Nephron (organoid): ENCODE data around the gene MYO3B.

Source experiments
- H3K27ac Mint-ChIP-seq, 3 experiments: 2 replicates each; pipeline ENCODE4 v1.8.0; 2020; ENCODE audit warnings: mixed read lengths in 3 of 3, mild to moderate bottlenecking in 2 of 3, moderate library complexity in 1 of 3
- H3K27me3 Mint-ChIP-seq: 2 replicates; pipeline ENCODE4 v1.8.0; 2021; ENCODE audit warnings: low read depth, mild to moderate bottlenecking, moderate library complexity, mixed read lengths
- H3K36me3 Mint-ChIP-seq: 2 replicates; pipeline ENCODE4 v1.8.0; 2020; ENCODE audit warnings: low read depth, mixed read lengths
- H3K4me1 Mint-ChIP-seq: 2 replicates; pipeline ENCODE4 v1.8.0; 2020; ENCODE audit warnings: mixed read lengths
- H3K4me3 Mint-ChIP-seq, 3 experiments: 2 replicates each; pipeline ENCODE4 v1.8.0; 2020; ENCODE audit warnings: mild to moderate bottlenecking in 3 of 3, mixed read lengths in 3 of 3, moderate library complexity in 2 of 3
- H3K9me3 Mint-ChIP-seq: 2 replicates; pipeline ENCODE4 v1.8.0; 2020; ENCODE audit warnings: mixed read lengths
- TF ChIP-seq, protein P1 (sequence below), 3 experiments: fragments of 200-600 bp; sonication (generic); IDR thresholded peaks; one replicate each; pipeline ENCODE4 v1.5.0; 2021; ENCODE audit warnings: antibody characterized with exemption in 3 of 3; ENCODE audit not compliant: unreplicated experiment in 3 of 3

Gene MYO3B

DNA sequence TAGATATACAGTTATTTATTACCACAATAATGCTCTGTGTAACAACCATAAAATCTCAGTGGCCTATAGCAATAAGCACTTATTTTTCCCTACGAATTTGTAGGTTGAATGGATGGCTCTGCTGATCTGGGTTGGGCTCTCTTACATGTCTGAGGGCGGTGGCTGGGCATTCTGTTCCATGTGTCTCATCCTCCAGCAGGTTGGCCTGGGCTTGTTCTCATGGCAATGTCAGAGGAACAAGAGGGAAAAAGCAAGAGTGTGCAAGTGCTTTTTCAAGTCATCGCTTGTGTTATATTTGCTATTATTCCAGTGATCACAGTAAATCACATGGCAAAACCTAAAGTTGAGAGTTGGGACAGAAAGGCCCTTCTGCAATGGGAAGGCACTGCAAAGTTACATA, 30.4 kb upstream of the MYO3B start:
- Mint-ChIP-seq H3K27me3 (no peaks in the 10 kb centered on the region), H3K9me3 (peaks cover 15% of the 10 kb centered on the region), H3K36me3 (no peaks in the 10 kb centered on the region), H3K27ac (no peak overlapping the region), H3K4me3 (no peak overlapping the region), H3K4me1 (peaks cover 27% of the 10 kb centered on the region)
- TF ChIP-seq, protein P1, sequence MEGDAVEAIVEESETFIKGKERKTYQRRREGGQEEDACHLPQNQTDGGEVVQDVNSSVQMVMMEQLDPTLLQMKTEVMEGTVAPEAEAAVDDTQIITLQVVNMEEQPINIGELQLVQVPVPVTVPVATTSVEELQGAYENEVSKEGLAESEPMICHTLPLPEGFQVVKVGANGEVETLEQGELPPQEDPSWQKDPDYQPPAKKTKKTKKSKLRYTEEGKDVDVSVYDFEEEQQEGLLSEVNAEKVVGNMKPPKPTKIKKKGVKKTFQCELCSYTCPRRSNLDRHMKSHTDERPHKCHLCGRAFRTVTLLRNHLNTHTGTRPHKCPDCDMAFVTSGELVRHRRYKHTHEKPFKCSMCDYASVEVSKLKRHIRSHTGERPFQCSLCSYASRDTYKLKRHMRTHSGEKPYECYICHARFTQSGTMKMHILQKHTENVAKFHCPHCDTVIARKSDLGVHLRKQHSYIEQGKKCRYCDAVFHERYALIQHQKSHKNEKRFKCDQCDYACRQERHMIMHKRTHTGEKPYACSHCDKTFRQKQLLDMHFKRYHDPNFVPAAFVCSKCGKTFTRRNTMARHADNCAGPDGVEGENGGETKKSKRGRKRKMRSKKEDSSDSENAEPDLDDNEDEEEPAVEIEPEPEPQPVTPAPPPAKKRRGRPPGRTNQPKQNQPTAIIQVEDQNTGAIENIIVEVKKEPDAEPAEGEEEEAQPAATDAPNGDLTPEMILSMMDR (IDR thresholded peaks at IDR 0.05; ENCODE audit: unreplicated experiment in 3 of 3), result no peak

DNA sequence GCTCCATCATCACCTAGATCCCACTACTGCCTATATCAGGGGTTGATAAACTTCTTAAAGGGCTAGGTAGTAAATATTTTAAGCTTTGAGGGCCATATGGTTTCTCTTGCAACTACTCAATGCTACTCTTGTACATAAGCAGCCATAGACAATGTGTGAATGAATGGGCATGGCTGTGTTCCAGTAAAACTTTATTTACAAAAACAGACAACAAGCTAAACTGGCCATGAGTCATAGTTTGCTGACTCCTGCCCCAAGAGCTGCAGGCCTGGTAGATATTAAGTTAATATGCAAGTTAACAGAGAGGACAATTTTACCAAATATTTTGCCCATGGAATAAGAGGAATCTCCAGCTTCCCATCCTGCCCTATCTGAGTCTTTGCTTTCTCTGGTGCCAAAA, 29.8 kb upstream of the MYO3B start:
- Mint-ChIP-seq H3K4me1 (peaks cover 27% of the 10 kb centered on the region), H3K4me3 (no peak overlapping the region), H3K27me3 (no peaks in the 10 kb centered on the region), H3K27ac (no peak overlapping the region), H3K9me3 (peaks cover 15% of the 10 kb centered on the region), H3K36me3 (no peaks in the 10 kb centered on the region)
- TF ChIP-seq, protein P1 (IDR thresholded peaks at IDR 0.05; ENCODE audit: unreplicated experiment in 3 of 3), result no peak

DNA sequence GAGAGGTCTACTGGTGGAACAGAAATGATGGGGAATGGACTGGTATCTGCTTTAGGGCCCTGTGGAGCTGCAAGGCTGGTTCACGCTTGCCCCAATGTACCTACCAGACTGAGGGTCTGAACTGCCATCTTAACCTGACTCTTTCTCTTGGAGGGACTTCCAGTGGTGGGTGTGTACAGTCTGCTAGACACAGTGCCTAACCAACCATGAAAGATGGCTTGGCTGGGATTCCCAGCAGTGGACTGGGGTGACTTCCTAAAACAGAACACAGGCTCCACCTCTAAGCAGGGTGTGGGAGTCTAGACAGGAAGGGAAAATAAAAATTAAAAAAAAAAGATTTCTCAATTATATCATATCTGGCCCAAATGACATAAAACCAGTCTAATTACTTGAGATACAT, 25.5 kb upstream of the MYO3B start:
- TF ChIP-seq, protein P1 (IDR thresholded peaks at IDR 0.05; ENCODE audit: unreplicated experiment in 3 of 3), result no peak
- H3K9me3 Mint-ChIP-seq, result peaks cover 15% of the 10 kb centered on the region
- no peaks in the 10 kb centered on the region for H3K36me3 Mint-ChIP-seq
- peaks cover 4% of the 10 kb centered on the region for H3K4me1 Mint-ChIP-seq
- H3K27me3 Mint-ChIP-seq, result no peaks in the 10 kb centered on the region
- no peak overlapping the region for H3K27ac Mint-ChIP-seq
- no peak overlapping the region for H3K4me3 Mint-ChIP-seq

DNA sequence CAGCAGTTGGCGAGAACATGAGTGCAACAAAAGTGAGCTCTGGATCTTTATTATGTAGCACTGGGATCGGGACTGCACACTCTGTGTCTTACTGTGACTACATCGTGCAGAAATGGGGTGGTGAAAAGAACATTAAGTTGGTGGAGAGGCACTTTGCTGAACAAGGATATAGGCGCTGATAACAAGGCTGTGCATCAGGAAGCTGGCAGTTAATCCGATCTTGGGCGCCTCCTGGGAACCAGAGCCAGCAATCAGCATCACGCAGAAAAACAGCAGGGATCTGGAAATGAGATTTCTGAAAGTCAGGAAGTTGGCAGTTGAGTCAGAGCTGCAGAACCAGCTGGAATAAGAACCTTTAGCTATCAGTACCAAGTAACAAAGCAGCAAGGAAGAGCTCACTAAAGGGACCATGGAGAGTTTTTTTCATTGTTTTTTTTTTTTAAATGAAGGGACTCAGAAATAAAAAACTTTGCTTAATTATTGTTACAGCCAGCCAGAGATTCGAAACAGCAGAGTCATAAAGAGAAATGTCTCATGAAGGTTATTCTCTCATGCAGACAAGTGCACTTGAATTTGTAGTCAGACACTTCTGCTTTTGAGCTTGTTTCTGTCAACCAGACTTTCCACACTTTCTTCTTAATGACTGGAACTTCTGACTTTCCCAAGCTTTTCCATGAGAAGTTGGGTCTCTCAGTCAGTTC, 22.8 kb upstream of the MYO3B start:
- peaks cover 10% of the 10 kb centered on the region for H3K9me3 Mint-ChIP-seq
- H3K36me3 Mint-ChIP-seq, result no peaks in the 10 kb centered on the region
- H3K4me3 Mint-ChIP-seq, result no peak overlapping the region
- H3K27ac Mint-ChIP-seq, result peak overlapping the region in 1 of 3 experiments; percentile 33
- no peaks in the 10 kb centered on the region for H3K27me3 Mint-ChIP-seq
- TF ChIP-seq, protein P1 (IDR thresholded peaks at IDR 0.05; ENCODE audit: unreplicated experiment in 3 of 3), result no peak
- peaks cover 4% of the 10 kb centered on the region for H3K4me1 Mint-ChIP-seq

DNA sequence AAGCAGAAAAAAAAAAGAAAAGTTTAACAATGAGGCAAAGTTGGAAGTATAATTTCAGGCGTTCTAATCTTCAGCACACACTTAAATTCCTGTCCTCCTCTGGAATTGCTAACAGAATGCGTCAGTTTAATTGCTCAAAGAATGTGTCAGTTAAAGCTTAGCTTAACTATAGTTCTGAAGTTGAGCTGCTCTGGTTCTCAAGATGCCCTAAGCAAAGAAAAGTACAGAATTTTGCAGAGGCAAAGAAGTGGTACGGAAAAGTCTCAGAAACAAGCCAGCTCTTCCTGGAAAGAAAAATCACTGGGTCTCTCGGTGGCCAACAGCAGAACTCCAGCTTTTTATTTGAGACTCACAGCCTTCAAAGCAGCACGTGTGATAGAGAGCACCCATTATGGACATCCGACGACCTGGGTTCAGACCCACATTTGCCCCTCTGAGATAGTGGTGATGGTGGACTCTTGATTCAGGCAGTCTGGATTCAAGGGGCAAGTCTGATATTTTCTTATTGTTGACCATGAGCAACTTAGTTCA, 22.2 kb upstream of the MYO3B start:
- H3K4me3 Mint-ChIP-seq, result no peak overlapping the region
- TF ChIP-seq, protein P1 (IDR thresholded peaks at IDR 0.05; ENCODE audit: unreplicated experiment in 3 of 3), result no peak
- H3K4me1 Mint-ChIP-seq, result peaks cover 4% of the 10 kb centered on the region
- H3K27me3 Mint-ChIP-seq, result no peaks in the 10 kb centered on the region
- H3K36me3 Mint-ChIP-seq, result no peaks in the 10 kb centered on the region
- H3K27ac Mint-ChIP-seq, result peak overlapping the region in 2 of 3 experiments; percentile 33 to 49
- peaks cover 10% of the 10 kb centered on the region for H3K9me3 Mint-ChIP-seq

DNA sequence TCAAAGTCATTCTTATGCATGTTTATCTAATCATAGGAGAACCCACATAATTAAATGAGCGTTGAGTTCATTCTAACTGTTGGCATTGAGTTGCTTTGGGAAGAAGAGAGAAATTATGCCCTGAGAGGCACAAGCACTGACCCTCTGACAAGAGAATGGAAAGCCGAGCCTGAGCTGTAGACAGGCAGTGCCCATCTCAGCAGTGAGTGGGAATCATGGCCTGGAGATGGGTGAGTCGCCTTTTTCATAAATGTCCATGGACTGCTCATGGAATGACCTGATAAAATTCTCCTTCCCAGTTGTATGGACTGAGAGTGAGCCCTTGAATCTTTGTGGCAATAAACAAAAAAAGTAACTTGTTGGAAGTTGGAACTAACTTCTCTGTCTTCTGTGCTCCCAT, 21.4 kb upstream of the MYO3B start:
- H3K27ac Mint-ChIP-seq, result no peak overlapping the region
- TF ChIP-seq, protein P1 (IDR thresholded peaks at IDR 0.05; ENCODE audit: unreplicated experiment in 3 of 3), result no peak
- no peak overlapping the region for H3K4me3 Mint-ChIP-seq
- H3K4me1 Mint-ChIP-seq, result peaks cover 11% of the 10 kb centered on the region
- no peaks in the 10 kb centered on the region for H3K36me3 Mint-ChIP-seq
- no peaks in the 10 kb centered on the region for H3K27me3 Mint-ChIP-seq
- peaks cover 6% of the 10 kb centered on the region for H3K9me3 Mint-ChIP-seq
